Esophagus squamous epithelium (tissue), 5 donors: ENCODE results near the gene NECTIN2. TPM values are rescaled to one million over a fixed set of nuclear protein-coding genes. Genes with fewer than 3 reads are reported as not detected.
"Not testable (repeated sequence)": the region's sequence is repeated elsewhere in the genome, so short reads cannot be mapped to it uniquely, and the experiment has no call there.

Source experiments
- DNase-seq: peaks from one replicate; lab custom pipeline; 2025; lab: John Stamatoyannopoulos, UW
- H3K27ac ChIP-seq, 4 donors: fragments of 200-600 bp; sonication (generic); one replicate each; pipeline ENCODE4 v1.5.1; 2016 to 2019; ENCODE audit warnings: mild to moderate bottlenecking in 1 of 4
- H3K27me3 ChIP-seq, 4 donors: fragments of 200-600 bp; sonication (generic); 1 replicate in 3 of 4; 2 replicates in 1 of 4; pipeline versions ENCODE4 v1.5.1 to v1.6.0; 2017 to 2021; ENCODE audit warnings: antibody characterized with exemption in 1 of 4
- H3K36me3 ChIP-seq, 3 donors: fragments of 200-600 bp; sonication (generic); one replicate each; pipeline ENCODE4 v1.5.1; 2016 to 2019
- H3K4me1 ChIP-seq, 3 donors: fragments of 200-600 bp; sonication (generic); one replicate each; pipeline ENCODE4 v1.5.1; 2017 to 2019
- H3K4me3 ChIP-seq, 4 donors: fragments of 200-600 bp; sonication (generic); 1 replicate in 3 of 4; 2 replicates in 1 of 4; pipeline ENCODE4 v1.5.1; 2016 to 2019; ENCODE audit warnings: mild to moderate bottlenecking in 2 of 4, moderate library complexity in 1 of 4
- H3K9me3 ChIP-seq, 3 donors: fragments of 200-600 bp; sonication (generic); one replicate each; pipeline ENCODE4 v1.5.1; 2016 to 2019
- POLR2A ChIP-seq, 4 donors: fragments of 450-650 bp; IDR thresholded peaks; one replicate each; pipeline ENCODE4 v1.6.1; 2017; ENCODE audit warnings: antibody characterized with exemption in 4 of 4, mild to moderate bottlenecking in 4 of 4, moderate library complexity in 3 of 4
- WGBS, 2 donors: methylation state at CpG; one replicate each; pipeline ENCODE4 v1.1.5; 2018; 5-methylcytosine and 5-hydroxymethylcytosine counted together
- intact Hi-C: fragments of 100-400 bp; cut with DNase I; formaldehyde crosslinking; loops from one replicate; pipeline ENCODE4 v1.15.0; 2022
- total RNA-seq, 4 donors: library from RNA; depleted of rRNA; stranded (reverse); fragments of >200 nt; gene quantifications; one replicate each; pipeline ENCODE4 v1.1.0, GENCODE V29; 2016
- TF ChIP-seq, protein P1 (sequence below), 6 experiments: fragments of 450-650 bp in 4 of 6; fragments of 200-600 bp in 2 of 6; sonication (generic) in 2 of 6; IDR thresholded peaks; one replicate each; pipeline ENCODE4 v1.5.1; 2016 to 2019; ENCODE audit warnings: antibody characterized with exemption in 6 of 6, mild to moderate bottlenecking in 4 of 6, moderate library complexity in 4 of 6
- donor health status: DM: yes; HTN: yes; CAD: no.

The NECTIN2 gene
- total RNA-seq, 4 donors from 2014 or later = 42.9 to 103 (median 60.9) TPM

DNA sequence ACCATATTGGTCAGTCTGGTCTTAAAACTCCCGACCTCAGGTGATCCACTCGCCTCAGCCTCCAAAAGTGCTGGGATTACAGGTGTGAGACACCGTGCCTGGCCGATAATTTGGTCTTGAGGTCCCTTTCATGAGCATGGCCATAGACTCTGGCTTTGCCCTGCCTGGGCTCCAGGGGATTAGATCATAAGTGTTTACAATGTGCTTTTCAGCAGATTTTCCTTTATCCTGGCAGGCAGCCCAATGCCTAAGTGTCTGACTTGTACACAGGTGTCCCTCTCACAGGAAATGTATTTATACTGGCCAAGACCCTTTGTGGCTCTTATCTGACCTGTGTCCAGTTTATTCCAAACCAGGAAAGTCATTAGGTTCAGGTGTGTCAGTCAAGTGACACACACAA, 21.3 kb upstream of the NECTIN2 start:
- no peaks in the 10 kb centered on the region for H3K9me3 ChIP-seq
- H3K27ac ChIP-seq = no peak overlapping the region
- no peaks in the 10 kb centered on the region for H3K36me3 ChIP-seq
- intact Hi-C loops = loop anchor here (10.0 kb wide), 1 partner anchor 250 kb away; no protein-coding TSS in a partner anchor
- TF ChIP-seq, protein P1, sequence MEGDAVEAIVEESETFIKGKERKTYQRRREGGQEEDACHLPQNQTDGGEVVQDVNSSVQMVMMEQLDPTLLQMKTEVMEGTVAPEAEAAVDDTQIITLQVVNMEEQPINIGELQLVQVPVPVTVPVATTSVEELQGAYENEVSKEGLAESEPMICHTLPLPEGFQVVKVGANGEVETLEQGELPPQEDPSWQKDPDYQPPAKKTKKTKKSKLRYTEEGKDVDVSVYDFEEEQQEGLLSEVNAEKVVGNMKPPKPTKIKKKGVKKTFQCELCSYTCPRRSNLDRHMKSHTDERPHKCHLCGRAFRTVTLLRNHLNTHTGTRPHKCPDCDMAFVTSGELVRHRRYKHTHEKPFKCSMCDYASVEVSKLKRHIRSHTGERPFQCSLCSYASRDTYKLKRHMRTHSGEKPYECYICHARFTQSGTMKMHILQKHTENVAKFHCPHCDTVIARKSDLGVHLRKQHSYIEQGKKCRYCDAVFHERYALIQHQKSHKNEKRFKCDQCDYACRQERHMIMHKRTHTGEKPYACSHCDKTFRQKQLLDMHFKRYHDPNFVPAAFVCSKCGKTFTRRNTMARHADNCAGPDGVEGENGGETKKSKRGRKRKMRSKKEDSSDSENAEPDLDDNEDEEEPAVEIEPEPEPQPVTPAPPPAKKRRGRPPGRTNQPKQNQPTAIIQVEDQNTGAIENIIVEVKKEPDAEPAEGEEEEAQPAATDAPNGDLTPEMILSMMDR (IDR thresholded peaks at IDR 0.05) = no peak
- TF ChIP-seq POLR2A (IDR thresholded peaks at IDR 0.05) = no peak
- DNase-seq = no peak
- peaks cover 0 to 25% (median 0%) of the 10 kb centered on the region in 4 donors for H3K27me3 ChIP-seq
- H3K4me3 ChIP-seq = no peak overlapping the region
- 67 to 88% methylated on average over 2 to 4 of the region's 4 CpGs for WGBS, 2 donors
- peaks cover 4 to 20% (median 4%) of the 10 kb centered on the region in 3 donors for H3K4me1 ChIP-seq

DNA sequence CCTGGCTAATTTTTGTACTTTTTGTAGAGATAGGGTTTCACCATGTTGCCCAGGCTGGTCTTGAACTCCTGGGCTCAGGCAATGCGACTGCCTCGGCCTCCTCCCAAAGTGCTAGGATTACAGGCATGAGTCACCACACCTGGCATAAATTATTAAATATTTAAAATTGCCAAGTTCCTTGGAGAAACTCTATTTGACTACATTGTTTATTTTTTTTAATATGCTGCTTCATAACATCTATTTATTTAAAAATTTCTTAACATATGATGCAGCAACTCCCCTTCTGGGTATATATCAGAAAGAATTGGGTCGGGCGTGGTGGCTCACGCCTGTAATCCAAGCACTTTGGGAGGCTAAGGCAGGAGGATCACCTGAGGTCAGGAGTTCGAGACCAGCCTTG, 13.2 kb upstream of the NECTIN2 start:
- H3K36me3 ChIP-seq, intact Hi-C loops, H3K27ac ChIP-seq, H3K9me3 ChIP-seq, DNase-seq, H3K4me3 ChIP-seq, H3K4me1 ChIP-seq: not testable (repeated sequence)
- 56 to 60% methylated on average over 6 of the region's 6 CpGs for WGBS, 2 donors
- H3K27me3 ChIP-seq = peaks cover 0 to 29% (median 0%) of the 10 kb centered on the region in 4 donors

DNA sequence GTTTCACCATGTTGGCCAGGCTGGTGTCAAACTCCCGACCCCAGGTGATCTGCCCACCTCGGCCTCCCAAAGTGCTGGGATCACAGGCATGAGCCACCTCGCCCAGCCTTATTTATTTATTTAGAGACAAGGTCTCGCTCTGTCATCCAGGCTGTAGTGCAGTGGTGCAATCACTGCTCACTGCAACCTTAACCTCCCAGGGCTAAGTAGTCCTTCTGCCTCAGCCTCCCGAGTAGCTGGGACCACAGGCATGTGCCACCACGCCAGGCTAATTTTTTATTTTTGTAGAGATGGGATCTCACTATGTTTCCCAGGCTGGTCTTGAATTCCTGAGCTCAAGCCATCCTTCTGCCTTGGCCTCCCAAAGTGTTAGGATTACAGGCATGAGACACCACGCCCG, 11.7 kb upstream of the NECTIN2 start:
- H3K4me1 ChIP-seq, intact Hi-C loops, H3K4me3 ChIP-seq, H3K36me3 ChIP-seq, H3K9me3 ChIP-seq, DNase-seq, H3K27ac ChIP-seq: not testable (repeated sequence)
- H3K27me3 ChIP-seq = peaks cover 0 to 29% (median 0%) of the 10 kb centered on the region in 4 donors
- 80 to 83% methylated on average over 8 of the region's 8 CpGs for WGBS, 2 donors

DNA sequence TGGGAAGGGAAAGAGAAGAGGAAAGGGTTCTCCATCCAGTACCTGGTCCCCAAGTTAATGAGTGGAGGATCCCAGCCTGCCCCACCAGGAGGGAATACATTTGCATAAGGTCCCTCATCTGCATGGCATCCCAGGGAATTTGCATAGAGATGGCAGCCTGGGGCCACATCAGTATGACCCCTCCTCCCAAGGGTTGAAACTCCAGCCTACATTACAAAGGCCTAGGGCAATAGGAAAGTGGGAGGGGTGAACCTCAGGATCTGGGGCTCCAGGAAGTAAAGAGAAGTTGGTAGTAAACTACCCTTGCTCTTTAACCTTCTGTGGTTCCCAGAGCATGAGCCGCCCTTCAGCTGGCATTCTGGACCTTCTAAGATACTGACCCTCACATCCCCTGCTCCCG, 6.8 kb upstream of the NECTIN2 start:
- no peaks in the 10 kb centered on the region for H3K9me3 ChIP-seq
- no peak for TF ChIP-seq POLR2A (IDR thresholded peaks at IDR 0.05)
- TF ChIP-seq, protein P1 (IDR thresholded peaks at IDR 0.05) = no peak
- no peak overlapping the region for H3K27ac ChIP-seq
- peaks cover under 1 to 1% (median 1%) of the 10 kb centered on the region in 3 donors for H3K4me1 ChIP-seq
- no peak overlapping the region for H3K4me3 ChIP-seq
- no peak for DNase-seq
- no peaks in the 10 kb centered on the region for H3K36me3 ChIP-seq
- intact Hi-C loops = no loop called here
- peaks cover 0 to 14% (median 0%) of the 10 kb centered on the region in 4 donors for H3K27me3 ChIP-seq
- 78 to 85% methylated on average over 2 of the region's 2 CpGs for WGBS, 2 donors

DNA sequence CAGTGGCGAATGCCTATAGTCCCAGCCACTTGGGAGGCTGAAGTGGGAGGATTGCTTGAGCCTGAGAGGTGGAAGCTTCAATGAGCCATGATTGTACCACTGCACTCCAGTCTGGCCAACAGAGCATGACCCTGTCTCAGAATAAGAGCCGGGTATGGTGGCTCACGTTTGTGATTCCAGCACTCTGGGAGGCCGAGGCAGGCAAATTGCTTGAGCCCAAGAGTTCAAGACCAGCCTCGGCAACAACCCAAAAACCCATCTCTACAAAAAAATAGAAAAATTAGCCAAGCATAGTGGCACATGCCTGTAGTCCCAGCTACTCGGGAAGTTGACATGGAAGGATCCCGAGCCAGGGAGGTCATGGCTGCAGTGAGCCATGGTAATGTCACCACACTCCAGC, 5.3 kb upstream of the NECTIN2 start:
- TF ChIP-seq POLR2A (IDR thresholded peaks at IDR 0.05) = no peak
- Histone ChIP-seq H3K36me3 (no peaks in the 10 kb centered on the region), H3K9me3 (no peaks in the 10 kb centered on the region), H3K4me3 (no peak overlapping the region), H3K4me1 (peaks cover 9 to 16% (median 11%) of the 10 kb centered on the region in 3 donors), H3K27ac (no peak overlapping the region), H3K27me3 (peaks cover 0 to under 1% (median 0%) of the 10 kb centered on the region in 4 donors)
- DNase-seq = no peak
- intact Hi-C loops = loop anchor here (5.0 to 10.0 kb wide), 2 partner anchors 44 to 116 kb away; no protein-coding TSS in a partner anchor
- 58 to 67% methylated on average over 3 to 4 of the region's 7 CpGs for WGBS, 2 donors

DNA sequence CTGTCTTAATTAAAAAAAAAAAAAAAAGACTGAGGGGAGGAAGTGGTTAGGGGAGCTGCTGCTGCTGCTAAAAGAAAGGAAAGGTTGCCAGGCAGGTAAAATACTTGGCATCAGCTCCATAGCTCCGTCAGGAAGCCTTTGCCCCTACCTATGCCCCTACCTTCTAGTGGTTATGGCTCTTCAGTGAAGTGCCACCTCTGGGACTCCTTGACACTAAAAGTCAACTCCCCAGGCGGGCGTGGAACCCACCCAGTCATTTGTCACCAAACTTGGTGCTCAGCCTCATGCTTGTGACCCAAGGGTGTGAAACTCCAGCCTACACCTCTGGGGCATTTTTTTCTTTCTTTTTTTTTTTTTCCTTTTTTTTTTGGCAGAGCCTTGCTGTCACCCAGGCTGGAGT, 4.9 kb upstream of the NECTIN2 start:
- no peaks in the 10 kb centered on the region for H3K36me3 ChIP-seq
- TF ChIP-seq POLR2A (IDR thresholded peaks at IDR 0.05) = no peak
- TF ChIP-seq, protein P1 (IDR thresholded peaks at IDR 0.05) = no peak
- 41 to 59% methylated on average over 3 of the region's 3 CpGs for WGBS, 2 donors
- no peak overlapping the region for H3K27ac ChIP-seq
- peaks cover 9 to 17% (median 11%) of the 10 kb centered on the region in 3 donors for H3K4me1 ChIP-seq
- no peak for DNase-seq
- intact Hi-C loops = loop anchor here (5.0 to 10.0 kb wide), 2 partner anchors 44 to 116 kb away; no protein-coding TSS in a partner anchor
- peaks cover 0 to under 1% (median 0%) of the 10 kb centered on the region in 4 donors for H3K27me3 ChIP-seq
- no peak overlapping the region for H3K4me3 ChIP-seq
- no peaks in the 10 kb centered on the region for H3K9me3 ChIP-seq
